Embryonic facial prominence (tissue), 1 donor: Measurements from ENCODE around the gene AHNAK.
"Not testable (repeated sequence)": the region's sequence is repeated elsewhere in the genome, so short reads cannot be mapped to it uniquely, and the experiment has no call there.

Experiments used
- DNase-seq: peaks from one replicate; pipeline ENCODE4 v3.0.0-alpha.2; 2016; ENCODE audit errors: extremely low spot score

Gene AHNAK, protein sequence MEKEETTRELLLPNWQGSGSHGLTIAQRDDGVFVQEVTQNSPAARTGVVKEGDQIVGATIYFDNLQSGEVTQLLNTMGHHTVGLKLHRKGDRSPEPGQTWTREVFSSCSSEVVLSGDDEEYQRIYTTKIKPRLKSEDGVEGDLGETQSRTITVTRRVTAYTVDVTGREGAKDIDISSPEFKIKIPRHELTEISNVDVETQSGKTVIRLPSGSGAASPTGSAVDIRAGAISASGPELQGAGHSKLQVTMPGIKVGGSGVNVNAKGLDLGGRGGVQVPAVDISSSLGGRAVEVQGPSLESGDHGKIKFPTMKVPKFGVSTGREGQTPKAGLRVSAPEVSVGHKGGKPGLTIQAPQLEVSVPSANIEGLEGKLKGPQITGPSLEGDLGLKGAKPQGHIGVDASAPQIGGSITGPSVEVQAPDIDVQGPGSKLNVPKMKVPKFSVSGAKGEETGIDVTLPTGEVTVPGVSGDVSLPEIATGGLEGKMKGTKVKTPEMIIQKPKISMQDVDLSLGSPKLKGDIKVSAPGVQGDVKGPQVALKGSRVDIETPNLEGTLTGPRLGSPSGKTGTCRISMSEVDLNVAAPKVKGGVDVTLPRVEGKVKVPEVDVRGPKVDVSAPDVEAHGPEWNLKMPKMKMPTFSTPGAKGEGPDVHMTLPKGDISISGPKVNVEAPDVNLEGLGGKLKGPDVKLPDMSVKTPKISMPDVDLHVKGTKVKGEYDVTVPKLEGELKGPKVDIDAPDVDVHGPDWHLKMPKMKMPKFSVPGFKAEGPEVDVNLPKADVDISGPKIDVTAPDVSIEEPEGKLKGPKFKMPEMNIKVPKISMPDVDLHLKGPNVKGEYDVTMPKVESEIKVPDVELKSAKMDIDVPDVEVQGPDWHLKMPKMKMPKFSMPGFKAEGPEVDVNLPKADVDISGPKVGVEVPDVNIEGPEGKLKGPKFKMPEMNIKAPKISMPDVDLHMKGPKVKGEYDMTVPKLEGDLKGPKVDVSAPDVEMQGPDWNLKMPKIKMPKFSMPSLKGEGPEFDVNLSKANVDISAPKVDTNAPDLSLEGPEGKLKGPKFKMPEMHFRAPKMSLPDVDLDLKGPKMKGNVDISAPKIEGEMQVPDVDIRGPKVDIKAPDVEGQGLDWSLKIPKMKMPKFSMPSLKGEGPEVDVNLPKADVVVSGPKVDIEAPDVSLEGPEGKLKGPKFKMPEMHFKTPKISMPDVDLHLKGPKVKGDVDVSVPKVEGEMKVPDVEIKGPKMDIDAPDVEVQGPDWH (N-terminal part only)

DNA sequence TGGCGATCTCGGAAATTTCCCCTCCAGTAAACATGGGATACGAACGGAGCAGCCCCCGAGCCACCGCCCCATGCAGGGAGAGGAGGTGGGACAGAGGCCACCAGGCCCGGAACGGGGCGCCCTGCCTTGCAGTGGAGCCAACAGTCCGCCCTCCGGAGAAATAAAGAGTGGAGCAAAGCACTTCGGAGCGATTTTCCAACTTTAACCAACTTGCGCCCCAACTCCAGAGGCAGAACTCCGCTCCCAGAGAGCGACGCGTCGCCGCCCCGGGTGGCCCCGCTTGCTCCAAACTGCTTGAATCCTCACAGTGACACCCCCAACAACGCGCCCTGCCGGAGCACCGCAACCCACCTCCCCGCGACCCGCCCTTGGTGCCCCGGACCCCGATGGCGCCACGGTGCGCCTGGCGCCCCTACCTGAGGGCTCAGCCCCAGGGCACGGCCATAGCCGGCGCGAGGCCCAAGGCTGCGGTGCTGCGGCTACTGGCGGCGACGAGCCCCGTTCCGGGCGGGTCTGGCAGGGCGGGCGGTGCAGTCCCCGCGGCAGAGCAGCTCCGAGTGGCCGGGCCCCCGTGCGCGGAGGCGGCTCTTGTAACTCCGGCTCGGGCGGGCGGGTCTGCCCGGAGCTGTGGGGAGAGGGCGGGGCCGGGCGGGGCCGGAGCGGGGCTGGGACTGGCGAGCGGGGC is at the start of gene AHNAK:
AHNAK (minus strand) TSS at position 563 of the 685 bp plus-strand sequence. CDS start 10,708 bp downstream, outside the sequence.
- no peak for DNase-seq

DNA sequence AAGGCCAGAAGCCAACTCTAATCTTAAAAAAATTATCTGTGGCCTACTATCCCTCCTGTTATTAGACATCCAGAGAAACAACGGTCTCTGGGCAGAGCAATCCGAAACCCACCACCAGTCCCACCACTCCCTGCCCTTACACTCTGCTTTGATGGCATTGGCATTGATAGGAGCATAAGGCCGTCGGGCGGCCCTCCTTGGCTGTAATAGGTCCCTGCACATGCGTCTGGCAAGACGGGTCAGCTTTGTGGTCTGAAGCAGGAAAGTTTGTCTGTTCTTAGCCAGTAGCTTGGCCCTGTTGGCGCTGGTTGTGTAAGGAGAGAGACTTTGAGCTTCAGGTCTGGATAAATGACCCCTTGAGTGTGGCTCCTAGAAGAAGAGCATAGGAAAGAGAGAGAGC is 48.5 kb upstream of the AHNAK start:
- no peak for DNase-seq

DNA sequence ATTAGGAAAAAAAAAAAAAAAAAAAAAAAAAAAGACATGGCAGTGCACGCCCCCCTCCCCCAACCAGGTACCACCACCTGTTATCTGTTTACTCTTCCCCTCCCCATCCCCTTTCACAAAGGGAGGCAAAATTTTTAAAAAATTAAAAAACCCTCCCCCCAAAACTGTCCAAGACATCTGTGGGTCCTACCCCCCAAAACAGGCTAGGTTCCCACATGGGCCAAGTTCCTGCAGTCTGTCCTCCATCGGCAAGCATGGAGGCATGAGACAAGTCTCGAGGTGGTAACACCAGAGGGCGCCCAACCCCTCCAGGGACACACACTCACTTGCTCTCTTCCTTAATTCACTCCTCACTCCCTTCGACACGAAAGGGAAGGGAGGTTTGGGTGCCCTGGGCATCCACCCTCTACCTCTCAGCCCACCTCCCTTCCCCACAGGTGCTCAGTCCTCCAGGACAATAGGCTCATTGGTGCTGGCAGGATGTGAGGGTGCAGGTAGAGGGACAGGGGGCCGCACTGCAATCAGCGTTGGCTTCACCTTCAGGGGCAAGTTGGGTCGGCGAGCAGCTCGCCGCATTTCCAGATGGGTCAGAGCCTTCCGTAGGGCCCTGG is 46.9 kb upstream of the AHNAK start:
- no peak for DNase-seq

DNA sequence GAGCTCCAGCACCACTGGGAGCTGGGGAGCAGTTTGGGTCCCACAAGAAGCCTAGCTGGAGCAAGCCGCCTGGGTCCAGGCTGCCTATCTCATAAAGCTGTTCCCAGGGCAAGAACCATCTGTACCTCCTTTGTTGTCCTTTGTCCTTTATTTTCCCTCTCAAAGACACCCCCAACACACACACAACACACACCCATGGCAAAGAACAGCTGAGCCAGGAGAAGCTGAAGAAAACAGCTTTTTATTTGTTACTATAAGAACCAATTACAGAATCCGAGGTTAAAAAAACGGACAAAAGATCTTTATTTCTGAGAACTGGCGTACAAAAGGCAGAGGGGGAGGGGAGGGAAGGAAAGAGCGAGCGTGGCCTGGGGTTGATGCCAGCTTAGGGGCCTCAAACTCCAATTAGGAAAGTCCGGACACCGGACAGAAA is 46.4 kb upstream of the AHNAK start:
- DNase-seq = no peak

DNA sequence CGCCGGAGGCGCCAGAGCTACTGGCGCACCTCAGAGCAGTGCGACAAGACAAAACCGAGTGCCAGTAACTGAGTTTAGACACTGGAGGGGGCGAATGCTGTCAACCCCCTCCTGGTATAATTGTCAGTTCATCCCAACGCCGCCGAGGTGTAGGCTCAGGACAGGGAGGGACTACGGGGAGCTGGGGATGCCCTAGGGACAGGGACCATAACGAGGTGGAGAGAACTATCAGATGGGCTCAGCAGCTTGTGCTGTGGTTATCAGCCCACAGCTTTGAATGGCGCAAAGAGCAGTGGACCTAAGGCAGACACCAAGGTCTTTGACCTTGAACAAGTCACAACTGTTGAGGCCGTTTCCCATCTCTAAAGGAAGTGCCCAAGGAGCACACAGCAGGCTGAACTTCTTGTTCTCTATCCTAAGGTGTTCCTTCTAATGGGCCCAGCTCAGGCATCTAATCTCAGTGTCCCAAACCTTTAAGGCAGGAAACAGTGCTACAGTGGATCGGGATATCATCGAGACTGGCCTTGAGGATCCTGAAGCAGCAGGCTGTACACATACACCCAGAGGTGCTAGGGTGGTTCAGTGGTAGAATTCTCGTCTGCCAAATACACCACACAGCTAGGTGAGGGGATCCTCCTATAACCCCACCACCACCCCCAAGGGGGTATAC is 45.7 kb upstream of the AHNAK start:
- no peak for DNase-seq

DNA sequence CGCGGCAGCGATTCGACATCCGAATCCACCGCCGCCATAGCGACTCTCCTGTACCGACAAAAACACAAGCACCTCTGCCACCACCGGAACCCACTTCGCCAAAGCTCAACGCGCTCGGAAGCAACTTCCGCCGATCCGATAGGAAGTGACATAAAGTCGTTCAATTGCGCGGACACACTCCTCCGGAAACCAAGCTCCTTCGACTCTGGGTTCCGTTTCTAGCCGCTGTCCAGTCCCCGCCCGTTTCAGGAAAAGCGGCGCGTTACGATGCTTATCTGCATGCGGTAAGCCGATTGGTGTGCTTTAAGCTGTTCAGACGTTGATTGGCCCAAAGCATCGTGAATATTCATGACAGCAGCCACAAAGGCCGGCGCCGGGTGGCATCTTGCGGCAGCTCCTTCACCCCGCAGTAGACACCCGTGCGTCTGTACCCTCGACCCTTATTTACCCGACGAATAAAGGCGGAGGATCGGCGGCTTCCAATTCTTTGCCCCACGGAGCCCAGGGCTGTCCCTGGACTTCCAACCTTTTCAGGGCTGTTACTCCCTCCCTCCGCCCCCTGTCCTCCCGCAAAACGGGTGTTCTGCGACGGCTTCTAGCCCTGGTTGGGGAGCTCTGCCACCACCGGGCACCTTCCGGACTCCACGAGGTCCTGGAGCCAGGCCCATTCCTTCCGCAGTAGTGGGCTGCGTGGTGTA is 45.0 kb upstream of the AHNAK start, which contains the start of gene TUT1:
TUT1 (minus strand) TSS at position 76 of the 698 bp plus-strand sequence; CDS start at position 38, 38 bp downstream.
- peak; percentile 98 for DNase-seq

DNA sequence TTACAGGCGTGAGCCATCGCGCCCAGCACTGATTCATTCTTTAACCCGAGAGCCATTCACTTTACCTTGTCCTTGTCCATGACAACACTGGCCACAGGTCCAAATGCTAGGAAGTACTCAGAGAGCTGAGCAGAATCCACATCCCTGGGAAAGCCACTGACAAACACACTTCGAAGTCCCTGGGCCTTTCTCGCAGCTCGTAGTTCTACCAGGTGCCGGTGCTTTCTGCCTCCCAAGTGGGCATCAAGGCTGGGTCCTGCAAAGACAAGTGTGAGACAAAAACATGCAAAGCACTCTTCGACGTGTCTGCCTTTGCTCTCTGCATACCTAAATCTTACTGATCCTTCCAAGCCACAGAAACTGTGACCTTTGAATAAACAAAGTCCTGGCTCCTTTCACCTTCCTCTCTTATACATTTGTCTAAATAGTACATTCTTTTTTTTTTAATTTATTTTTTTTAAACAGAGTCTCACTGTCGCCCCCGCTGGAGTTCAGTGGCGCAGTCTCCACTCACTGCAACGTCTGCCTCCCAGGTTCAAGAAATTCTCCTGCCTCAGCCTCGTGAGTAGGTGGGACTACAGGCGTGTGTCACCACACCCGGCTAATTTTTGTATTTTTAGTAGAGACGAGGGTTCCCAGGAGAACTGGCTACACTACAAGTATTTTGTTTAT is 42.5 kb upstream of the AHNAK start:
- DNase-seq = no peak

DNA sequence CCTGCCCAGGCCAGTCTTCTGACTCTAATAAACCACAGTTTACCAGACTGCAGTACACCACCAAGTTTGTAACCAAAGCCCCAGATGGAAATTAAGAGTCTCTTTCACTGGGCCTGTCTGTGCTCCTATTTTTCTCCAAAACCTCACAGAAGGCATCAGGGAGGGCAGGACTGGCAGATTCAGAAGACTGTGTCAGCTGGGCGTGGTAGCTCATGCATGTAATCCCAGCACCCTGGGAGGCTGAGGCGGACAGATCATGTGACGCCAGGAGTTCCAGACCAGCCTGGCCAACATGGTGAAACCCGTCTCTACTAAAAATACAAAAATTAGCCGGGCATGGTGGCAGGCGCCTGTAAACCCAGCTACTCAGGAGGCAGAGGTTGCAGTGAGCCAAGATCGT is 38.8 kb upstream of the AHNAK start:
- DNase-seq = not testable (repeated sequence)

DNA sequence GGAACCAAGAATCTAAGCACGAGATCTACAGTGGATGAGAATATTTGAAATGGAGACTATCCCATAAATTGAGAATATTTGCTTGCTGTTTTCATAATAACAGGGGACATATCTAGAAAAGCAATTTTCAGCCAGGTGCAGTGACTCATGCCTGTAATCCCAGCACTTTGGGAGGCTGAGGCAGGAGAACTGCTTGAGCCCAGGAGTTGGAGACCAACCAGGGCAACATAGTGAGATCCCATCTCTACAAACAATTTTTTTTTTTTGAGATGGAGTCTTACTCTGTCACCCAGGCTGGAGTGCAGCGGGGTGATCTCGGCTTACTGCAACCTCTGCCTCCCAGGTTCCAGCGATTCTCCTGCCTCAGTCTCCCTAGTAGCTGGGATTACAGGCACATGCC is 35.1 kb upstream of the AHNAK start:
- not testable (repeated sequence) for DNase-seq

DNA sequence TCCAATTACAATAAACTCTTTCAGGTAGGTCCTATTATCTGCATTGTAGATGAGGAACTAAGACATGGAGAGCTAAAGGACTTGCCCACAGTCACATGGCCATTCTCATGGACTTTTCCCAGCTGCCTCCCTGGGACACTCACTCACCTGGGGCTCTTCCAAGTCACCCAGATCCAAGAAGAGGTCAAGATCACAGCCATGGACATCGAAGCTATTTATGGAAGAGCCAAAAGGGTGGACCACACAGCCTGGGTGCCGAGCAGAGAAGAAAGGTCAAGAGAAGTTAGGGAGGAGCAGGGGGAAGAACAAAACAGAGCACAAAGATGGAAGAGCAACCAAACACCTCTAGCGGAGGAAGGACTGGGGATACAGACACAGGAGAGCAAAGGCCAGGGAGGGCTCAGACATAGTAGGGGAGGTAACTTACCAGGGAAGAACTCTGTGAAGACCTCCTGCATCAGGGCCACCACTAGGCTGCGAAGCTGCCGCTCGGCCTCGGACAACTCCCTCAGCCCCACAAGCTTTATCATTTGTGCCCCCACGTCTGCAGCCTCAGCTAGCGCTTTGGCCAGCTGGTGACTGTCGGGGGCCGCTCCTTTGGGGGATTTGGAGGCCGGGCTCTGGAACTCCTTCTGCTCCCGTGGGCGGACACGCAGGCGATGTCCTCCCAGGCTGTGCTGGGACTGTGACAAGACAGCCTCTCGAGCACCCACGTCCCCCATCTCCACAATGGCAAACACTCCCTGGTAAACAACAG is 34.5 kb upstream of the AHNAK start:
- no peak for DNase-seq

DNA sequence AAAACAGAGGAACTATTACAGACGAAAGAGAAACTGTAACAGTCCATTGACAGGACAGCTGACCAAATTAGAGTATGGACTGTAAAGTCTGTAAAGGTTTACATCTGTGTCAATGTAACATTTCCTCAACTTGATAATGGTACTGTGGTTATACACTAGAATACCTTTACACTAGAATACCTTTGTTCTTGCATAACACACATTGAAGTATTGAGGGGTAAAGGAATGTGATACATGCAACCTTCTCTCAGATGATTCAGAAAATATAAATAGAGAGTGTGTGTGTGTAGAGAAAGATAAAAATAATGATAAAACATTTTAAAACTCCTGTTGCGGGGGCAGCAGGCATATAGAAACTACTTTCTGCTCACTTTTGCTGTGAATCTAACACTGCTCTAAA is 32.6 kb upstream of the AHNAK start:
- no peak for DNase-seq

DNA sequence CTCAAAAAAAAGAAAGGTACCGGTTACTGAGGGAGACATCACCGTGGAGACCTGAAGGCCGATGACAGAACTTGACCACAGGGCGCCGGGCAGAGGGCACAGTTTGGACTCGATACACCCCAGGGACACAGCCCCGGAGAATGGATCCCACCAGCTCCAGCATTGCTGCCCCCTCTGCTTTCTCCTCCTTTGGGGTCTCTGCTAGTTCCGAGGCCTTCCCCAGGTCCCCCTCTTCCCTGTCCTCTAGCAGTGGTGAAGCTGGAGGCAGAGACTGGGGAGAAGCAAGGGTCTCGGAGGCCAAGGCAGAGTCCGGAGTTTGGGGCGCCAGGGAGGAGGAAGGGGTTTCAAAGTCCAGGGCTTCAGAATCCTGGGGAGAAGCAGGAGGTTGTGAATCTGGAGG is 31.9 kb upstream of the AHNAK start:
- DNase-seq = no peak

DNA sequence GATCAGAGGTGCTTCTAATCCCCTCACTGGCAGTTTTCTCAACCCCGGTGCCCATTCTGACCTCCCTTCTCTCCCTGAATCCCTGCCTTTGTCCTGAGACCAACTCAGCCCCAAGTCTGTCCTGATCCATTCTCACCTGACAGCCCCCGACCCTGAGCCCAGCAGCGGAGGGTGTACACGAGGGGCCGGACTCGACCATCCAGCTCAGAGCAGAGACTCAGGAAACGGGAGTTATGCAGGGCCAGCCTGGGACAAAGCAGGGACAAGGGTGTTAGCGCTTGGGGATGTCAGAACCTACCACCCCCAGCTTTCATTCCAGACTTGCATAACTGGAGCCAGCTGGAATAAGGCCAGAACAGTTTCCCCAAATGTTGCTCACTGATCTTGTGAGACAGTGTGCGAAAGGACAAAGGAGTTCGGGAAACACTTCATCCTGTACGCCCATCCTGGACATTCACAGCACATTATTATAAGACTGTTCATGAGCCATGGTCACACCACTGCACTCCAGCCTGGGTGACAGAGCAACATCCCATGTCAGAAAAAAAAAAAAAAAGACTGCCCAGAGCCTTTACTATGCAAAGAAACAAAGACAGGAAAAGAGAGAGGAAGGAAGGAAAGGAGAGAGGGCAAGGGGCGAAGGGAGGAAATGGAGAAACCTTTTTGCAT is 30.6 kb upstream of the AHNAK start:
- no peak for DNase-seq

DNA sequence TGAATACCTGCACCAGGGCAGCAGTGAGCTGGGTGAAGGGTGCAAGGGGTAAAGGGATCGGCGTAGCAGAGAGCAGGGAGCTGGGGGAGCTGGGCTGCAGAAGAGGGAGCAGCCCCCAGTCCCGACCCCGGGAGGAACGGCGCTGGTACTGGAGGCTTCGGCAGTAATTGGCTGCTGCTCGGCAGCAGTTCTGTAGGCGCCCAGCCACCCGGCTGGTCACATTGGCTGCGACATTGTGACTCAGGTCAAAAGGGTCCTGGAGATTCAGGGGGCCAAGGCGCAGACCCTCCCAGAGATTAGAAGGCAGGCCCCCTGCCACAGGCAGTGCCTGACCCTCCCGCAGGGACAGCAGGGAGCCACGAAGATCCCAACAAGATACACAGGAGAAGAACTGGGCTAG is 29.2 kb upstream of the AHNAK start:
- no peak for DNase-seq

DNA sequence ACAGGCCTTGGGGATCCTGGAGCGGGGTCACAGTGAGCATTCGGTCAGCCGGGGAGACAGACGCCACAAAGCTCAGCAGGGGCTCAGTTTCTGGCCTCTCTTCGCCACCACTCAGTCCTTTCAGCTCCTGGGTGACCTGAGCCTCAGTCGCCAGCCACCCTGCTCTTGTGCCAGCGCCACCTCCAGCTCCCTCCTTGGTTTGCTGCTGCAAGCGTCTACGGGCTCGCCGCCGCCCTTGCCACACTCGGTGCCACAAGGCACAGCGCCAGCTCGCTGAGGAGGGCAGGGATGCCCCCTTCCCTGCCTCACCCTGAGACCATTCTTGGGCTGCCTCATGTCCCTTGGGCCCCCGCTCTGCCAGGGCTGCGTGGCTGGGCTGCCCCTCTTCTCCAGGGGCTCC is 28.6 kb upstream of the AHNAK start:
- DNase-seq = no peak

DNA sequence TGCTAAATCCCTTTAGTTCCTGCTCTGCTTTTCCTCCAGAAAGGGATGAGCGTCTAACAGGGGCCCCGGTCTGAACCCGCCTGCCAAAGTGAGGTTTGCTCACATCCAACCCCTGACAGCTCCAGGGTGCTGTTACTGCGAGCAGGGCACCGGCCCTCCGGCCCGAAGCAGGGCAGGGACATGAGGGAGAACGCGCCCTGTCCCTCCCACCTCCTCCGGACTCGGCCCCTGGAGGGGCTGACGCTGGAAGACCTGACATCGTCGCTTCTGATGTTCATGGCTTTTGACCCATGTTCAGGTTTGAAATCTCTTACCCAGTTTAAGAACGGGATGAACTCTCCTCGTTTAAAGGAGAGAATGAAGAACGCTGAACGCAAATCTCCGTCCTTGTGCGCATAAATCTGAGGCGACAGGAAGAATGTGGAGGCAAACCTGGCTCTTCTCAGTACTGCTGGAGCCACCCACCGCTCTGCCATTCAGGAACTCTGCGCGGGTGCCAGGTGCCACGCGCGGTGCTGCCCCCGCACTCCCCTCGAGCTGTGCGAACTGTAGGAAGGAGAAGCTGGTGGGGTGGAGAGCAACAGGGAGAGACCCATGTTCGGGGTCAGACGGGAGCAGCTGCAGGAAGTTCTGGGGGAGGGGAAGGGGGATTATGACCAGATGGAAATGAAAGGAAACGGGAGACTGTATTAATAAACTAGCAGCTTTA is 27.9 kb upstream of the AHNAK start:
- DNase-seq = no peak
